GM23338 (cell line): Measurements from ENCODE around the gene WRNIP1. TPM values are rescaled to one million over a fixed set of nuclear protein-coding genes. Genes with fewer than 3 reads are reported as not detected.

ENCODE experiments used
- ATAC-seq: fragments of 200-7000 bp; cut with Tn5 transposase; 3 replicates; pipeline ENCODE4 v1.9.1; 2020
- DNase-seq: peaks from one replicate; pipeline ENCODE4 v3.0.0-alpha.2; 2015; ENCODE audit warnings: low spot score
- H2AFZ ChIP-seq: fragments of 200-600 bp; sonication (generic); 2 replicates; pipeline ENCODE4 v1.8.0; 2016; ENCODE audit warnings: antibody characterized with exemption, mild to moderate bottlenecking, moderate library complexity
- H3F3A ChIP-seq: fragments of 200-600 bp; sonication (generic); replicated peaks from 2 replicates; pipeline ENCODE4 v1.8.0; 2017; ENCODE audit warnings: antibody characterized with exemption, mixed run types, low read depth
- H3K27ac ChIP-seq: fragments of 200-600 bp; sonication (generic); 2 replicates; pipeline ENCODE4 v1.6.1; 2016; ENCODE audit warnings: low read depth
- H3K27me3 ChIP-seq: fragments of 200-600 bp; sonication (generic); 2 replicates; pipeline ENCODE4 v1.8.0; 2016; ENCODE audit warnings: mild to moderate bottlenecking, mixed run types, moderate library complexity; ENCODE audit not compliant: insufficient read depth
- H3K36me3 ChIP-seq: fragments of 200-600 bp; sonication (generic); 2 replicates; pipeline ENCODE4 v1.8.0; 2016; ENCODE audit warnings: mild to moderate bottlenecking; ENCODE audit not compliant: insufficient read depth
- H3K4me1 ChIP-seq: fragments of 200-600 bp; sonication (generic); 2 replicates; pipeline ENCODE4 v1.8.0; 2016; ENCODE audit warnings: mild to moderate bottlenecking, moderate library complexity; ENCODE audit not compliant: insufficient read depth
- H3K4me2 ChIP-seq: fragments of 200-600 bp; sonication (generic); 2 replicates; pipeline ENCODE4 v1.7.1; 2017; ENCODE audit warnings: mixed run types
- H3K4me3 ChIP-seq: fragments of 200-600 bp; sonication (generic); 2 replicates; pipeline ENCODE4 v1.6.1; 2016; ENCODE audit warnings: mixed run types
- H3K79me2 ChIP-seq: fragments of 200-600 bp; sonication (generic); replicated peaks from 2 replicates; pipeline ENCODE4 v1.8.0; 2017; ENCODE audit warnings: mild to moderate bottlenecking; ENCODE audit not compliant: insufficient read depth
- H3K9me2 ChIP-seq: fragments of 200-600 bp; sonication (generic); 2 replicates; pipeline ENCODE4 v1.8.0; 2017; ENCODE audit not compliant: insufficient read depth
- H4K20me1 ChIP-seq: fragments of 200-600 bp; sonication (generic); replicated peaks from 2 replicates; pipeline ENCODE4 v1.8.0; 2017; ENCODE audit warnings: mild to moderate bottlenecking; ENCODE audit not compliant: insufficient read depth
- H3K27ac Mint-ChIP-seq: 2 replicates; pipeline ENCODE4 v1.8.0; 2020; ENCODE audit warnings: inconsistent platforms, mild to moderate bottlenecking, moderate library complexity, mixed read lengths
- H3K27me3 Mint-ChIP-seq: 3 replicates; pipeline ENCODE4 v1.8.0; 2022; ENCODE audit warnings: low read depth, mild to moderate bottlenecking, moderate library complexity, mixed read lengths, inconsistent platforms; ENCODE audit not compliant: insufficient read depth, poor library complexity
- H3K36me3 Mint-ChIP-seq: 3 replicates; pipeline ENCODE4 v1.8.0; 2021; ENCODE audit warnings: low read depth, mild to moderate bottlenecking, inconsistent platforms, moderate library complexity, mixed read lengths
- H3K4me1 Mint-ChIP-seq: 3 replicates; pipeline ENCODE4 v1.8.0; 2020; ENCODE audit warnings: mild to moderate bottlenecking, inconsistent platforms, mixed read lengths
- H3K4me3 Mint-ChIP-seq: 3 replicates; pipeline ENCODE4 v1.8.0; 2021; ENCODE audit warnings: moderate library complexity, mild to moderate bottlenecking, inconsistent platforms, mixed read lengths
- H3K9me3 Mint-ChIP-seq: 3 replicates; pipeline ENCODE4 v1.8.0; 2020; ENCODE audit warnings: moderate library complexity, mild to moderate bottlenecking, inconsistent platforms, mixed read lengths
- EZH2 ChIP-seq: fragments of 200-600 bp; sonication (generic); IDR thresholded peaks from one replicate; pipeline ENCODE4 v1.8.0; 2017; ENCODE audit warnings: antibody characterized with exemption, mild to moderate bottlenecking, low read depth; ENCODE audit not compliant: unreplicated experiment
- EZH2phosphoT487 ChIP-seq: fragments of 200-600 bp; sonication (generic); IDR thresholded peaks from one replicate; pipeline ENCODE4 v1.8.1; 2018; ENCODE audit warnings: antibody characterized with exemption; ENCODE audit not compliant: unreplicated experiment
- JUNB ChIP-seq: IDR thresholded peaks from one replicate; pipeline ENCODE4 v1.6.1; 2016; ENCODE audit warnings: antibody characterized with exemption; ENCODE audit not compliant: unreplicated experiment
- NANOG ChIP-seq: IDR thresholded peaks from 2 replicates; pipeline ENCODE4 v1.6.1; 2016; ENCODE audit warnings: antibody characterized with exemption, borderline replicate concordance
- POLR2AphosphoS5 ChIP-seq: IDR thresholded peaks from 2 replicates; pipeline ENCODE4 v1.6.1; 2016; ENCODE audit warnings: antibody characterized with exemption, low read depth
- REST ChIP-seq: IDR thresholded peaks from one replicate; pipeline ENCODE4 v1.6.1; 2018; ENCODE audit warnings: antibody characterized with exemption; ENCODE audit not compliant: unreplicated experiment
- STAT1 ChIP-seq: IDR thresholded peaks from one replicate; pipeline ENCODE4 v1.6.1; 2016; ENCODE audit warnings: antibody characterized with exemption; ENCODE audit not compliant: unreplicated experiment
- ZNF114 ChIP-seq: fragments of 250-450 bp; sonication (Bioruptor Pico); IDR thresholded peaks from 2 replicates; pipeline ENCODE4 v1.5.0; 2020; ENCODE audit warnings: mild to moderate bottlenecking, moderate library complexity
- ZNF462 ChIP-seq: fragments of 250-450 bp; sonication (Bioruptor Pico); IDR thresholded peaks from 2 replicates; pipeline ENCODE4 v1.5.0; 2020; ENCODE audit warnings: mild to moderate bottlenecking, moderate library complexity
- polyA plus RNA-seq: library from polyadenylated mRNA; unstranded; fragments of >200 nt; fragmentation: Nextera tagmentation; extraction: Ambion mirVana; gene quantifications from 2 replicates; pipeline ENCODE4 v1.2.1, GENCODE V29; 2016
- total RNA-seq: library from RNA; depleted of rRNA; stranded (reverse); fragments of >200 nt; shearing (Covaris generic); gene quantifications from 2 replicates; pipeline ENCODE4 v1.2.3, GENCODE V29; 2014
- TF ChIP-seq, protein P1 (sequence below), 2 experiments: fragments of 200-600 bp in 1 of 2; sonication (generic) in 1 of 2; conservative IDR thresholded peaks; 2 replicates each; pipeline versions ENCODE4 v1.5.1 to v1.6.1; 2016 to 2017; ENCODE audit warnings: antibody characterized with exemption in 2 of 2, low read depth in 2 of 2, mild to moderate bottlenecking in 2 of 2, moderate library complexity in 1 of 2

Gene WRNIP1
- total and polyA plus RNA-seq, 2 experiments from 2014 or later = 27.6 to 66.0 TPM

DNA sequence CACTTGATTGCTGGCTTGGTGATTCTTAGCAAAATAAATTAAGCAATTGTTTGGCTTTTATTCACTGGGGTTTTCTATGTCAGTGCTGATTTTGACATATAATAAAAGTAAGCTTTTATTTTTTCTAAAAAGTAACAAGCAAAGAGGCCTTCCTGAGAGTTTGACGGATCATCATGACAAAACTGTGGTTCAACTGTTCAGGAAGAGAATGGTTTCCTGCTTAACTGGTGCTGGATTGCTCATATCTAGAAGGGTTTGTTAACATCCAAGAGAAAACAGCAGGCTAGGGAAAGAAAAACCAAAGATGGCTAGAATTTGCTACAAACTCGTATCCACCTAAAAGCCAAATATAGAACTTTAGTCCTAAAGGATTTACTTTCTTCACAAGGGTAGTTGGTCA, 55.2 kb downstream of the WRNIP1 start:
- Histone ChIP-seq H3K27ac (no peak overlapping the region), H2AFZ (no peak overlapping the region), H3F3A (no peaks in the 10 kb centered on the region), H3K4me1 (no peaks in the 10 kb centered on the region), H3K9me2 (no peaks in the 10 kb centered on the region), H3K27me3 (no peaks in the 10 kb centered on the region), H3K4me3 (no peak overlapping the region), H3K79me2 (no peaks in the 10 kb centered on the region), H3K4me2 (no peak overlapping the region), H4K20me1 (no peaks in the 10 kb centered on the region), H3K36me3 (no peaks in the 10 kb centered on the region)
- DNase-seq = no peak
- Mint-ChIP-seq H3K9me3 (peaks cover 13% of the 10 kb centered on the region; the same call in 2 of the 3 replicates), H3K27ac (no peak overlapping the region), H3K36me3 (peaks cover 9% of the 10 kb centered on the region; the same call in 2 of the 3 replicates), H3K4me3 (no peak overlapping the region), H3K4me1 (no peaks in the 10 kb centered on the region), H3K27me3 (no peaks in the 10 kb centered on the region)
- TF ChIP-seq POLR2AphosphoS5 = no peak
- no peak for TF ChIP-seq ZNF114 (CRISPR knock-in tag)
- no peak for TF ChIP-seq NANOG
- TF ChIP-seq, protein P1, sequence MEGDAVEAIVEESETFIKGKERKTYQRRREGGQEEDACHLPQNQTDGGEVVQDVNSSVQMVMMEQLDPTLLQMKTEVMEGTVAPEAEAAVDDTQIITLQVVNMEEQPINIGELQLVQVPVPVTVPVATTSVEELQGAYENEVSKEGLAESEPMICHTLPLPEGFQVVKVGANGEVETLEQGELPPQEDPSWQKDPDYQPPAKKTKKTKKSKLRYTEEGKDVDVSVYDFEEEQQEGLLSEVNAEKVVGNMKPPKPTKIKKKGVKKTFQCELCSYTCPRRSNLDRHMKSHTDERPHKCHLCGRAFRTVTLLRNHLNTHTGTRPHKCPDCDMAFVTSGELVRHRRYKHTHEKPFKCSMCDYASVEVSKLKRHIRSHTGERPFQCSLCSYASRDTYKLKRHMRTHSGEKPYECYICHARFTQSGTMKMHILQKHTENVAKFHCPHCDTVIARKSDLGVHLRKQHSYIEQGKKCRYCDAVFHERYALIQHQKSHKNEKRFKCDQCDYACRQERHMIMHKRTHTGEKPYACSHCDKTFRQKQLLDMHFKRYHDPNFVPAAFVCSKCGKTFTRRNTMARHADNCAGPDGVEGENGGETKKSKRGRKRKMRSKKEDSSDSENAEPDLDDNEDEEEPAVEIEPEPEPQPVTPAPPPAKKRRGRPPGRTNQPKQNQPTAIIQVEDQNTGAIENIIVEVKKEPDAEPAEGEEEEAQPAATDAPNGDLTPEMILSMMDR (conservative IDR thresholded peaks at IDR 0.05; ENCODE audit: low read depth in 2 of 2) = no peak
- no peak for TF ChIP-seq JUNB
- TF ChIP-seq STAT1 = no peak
- TF ChIP-seq ZNF462 (CRISPR knock-in tag) = no peak
- TF ChIP-seq EZH2 = no peak
- TF ChIP-seq REST = no peak
- TF ChIP-seq EZH2phosphoT487 = no peak
- ATAC-seq = no peak
